ENCODE data around the gene TIPIN.

- TF ChIP-seq POLR2A (IDR thresholded peaks at IDR 0.05) (no peak), CTCF (IDR thresholded peaks at IDR 0.05) (no peak)
Observed at GRCh38 chr15:66312144-66312543, 44.3 kb downstream of the TIPIN start.
